ENCODE results near the gene GTF3C1. TPM values are rescaled to one million over a fixed set of nuclear protein-coding genes. Genes with fewer than 3 reads are reported as not detected.

GTF3C1 gene
- total RNA-seq, 2 donors from 2014 or later: 51.9 to 83.2 TPM

GRCh38 chr16:27547134-27547533 lies 2.6 kb downstream of the GTF3C1 start:
- H3K27ac ChIP-seq: no peak overlapping the region
- H3K4me1 ChIP-seq (ENCODE audit: control insufficient read depth in 1 of 2, low read depth in 2 of 2): peaks cover 21 to 27% of the 10 kb centered on the region in 2 donors
- peaks cover 31% of the 10 kb centered on the region for H3K36me3 ChIP-seq
- no peak overlapping the region for H3K4me3 ChIP-seq
- no peak for ATAC-seq (ENCODE audit: insufficient number of reproducible peaks, low FRiP score, low read depth)
- no peaks in the 10 kb centered on the region for H3K9me3 ChIP-seq
- no peaks in the 10 kb centered on the region for H3K27me3 ChIP-seq (replicated peaks; ENCODE audit: insufficient read depth)
- TF ChIP-seq, protein P1, sequence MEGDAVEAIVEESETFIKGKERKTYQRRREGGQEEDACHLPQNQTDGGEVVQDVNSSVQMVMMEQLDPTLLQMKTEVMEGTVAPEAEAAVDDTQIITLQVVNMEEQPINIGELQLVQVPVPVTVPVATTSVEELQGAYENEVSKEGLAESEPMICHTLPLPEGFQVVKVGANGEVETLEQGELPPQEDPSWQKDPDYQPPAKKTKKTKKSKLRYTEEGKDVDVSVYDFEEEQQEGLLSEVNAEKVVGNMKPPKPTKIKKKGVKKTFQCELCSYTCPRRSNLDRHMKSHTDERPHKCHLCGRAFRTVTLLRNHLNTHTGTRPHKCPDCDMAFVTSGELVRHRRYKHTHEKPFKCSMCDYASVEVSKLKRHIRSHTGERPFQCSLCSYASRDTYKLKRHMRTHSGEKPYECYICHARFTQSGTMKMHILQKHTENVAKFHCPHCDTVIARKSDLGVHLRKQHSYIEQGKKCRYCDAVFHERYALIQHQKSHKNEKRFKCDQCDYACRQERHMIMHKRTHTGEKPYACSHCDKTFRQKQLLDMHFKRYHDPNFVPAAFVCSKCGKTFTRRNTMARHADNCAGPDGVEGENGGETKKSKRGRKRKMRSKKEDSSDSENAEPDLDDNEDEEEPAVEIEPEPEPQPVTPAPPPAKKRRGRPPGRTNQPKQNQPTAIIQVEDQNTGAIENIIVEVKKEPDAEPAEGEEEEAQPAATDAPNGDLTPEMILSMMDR (IDR thresholded peaks at IDR 0.05): no peak
- no peak for DNase-seq (ENCODE audit: low spot score)

GRCh38 chr16:27544671-27545070 lies 5.0 kb downstream of the GTF3C1 start:
- no peaks in the 10 kb centered on the region for H3K27me3 ChIP-seq (replicated peaks; ENCODE audit: insufficient read depth)
- H3K27ac ChIP-seq: no peak overlapping the region

DNA sequence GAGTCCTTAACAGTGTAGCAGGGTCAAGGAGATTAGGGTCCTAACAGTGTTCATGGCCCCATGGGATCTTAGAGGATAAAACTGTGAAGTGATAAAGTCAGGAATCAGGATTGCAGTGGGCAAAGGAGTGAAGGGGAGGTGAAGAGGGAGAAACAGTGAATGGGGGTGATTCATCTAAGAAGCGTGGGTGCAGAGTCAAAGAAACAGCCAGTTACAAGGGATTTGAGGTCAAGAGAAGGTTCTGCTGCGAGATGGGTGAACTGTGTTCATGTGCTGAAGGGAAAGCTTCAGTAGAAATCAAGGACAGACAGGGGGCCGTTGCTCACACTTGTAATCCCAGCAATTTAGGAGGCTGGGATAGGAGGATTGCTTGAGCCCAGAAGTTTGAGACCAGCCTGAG lies 5.9 kb downstream of the GTF3C1 start:
- H3K27ac ChIP-seq: no peak overlapping the region
- H3K4me1 ChIP-seq (ENCODE audit: control insufficient read depth in 1 of 2, low read depth in 2 of 2): peaks cover 12 to 16% of the 10 kb centered on the region in 2 donors
- H3K4me3 ChIP-seq: no peak overlapping the region
- DNase-seq (ENCODE audit: low spot score): no peak
- peaks cover 55% of the 10 kb centered on the region for H3K36me3 ChIP-seq
- ATAC-seq (ENCODE audit: insufficient number of reproducible peaks, low FRiP score, low read depth): no peak
- H3K9me3 ChIP-seq: no peaks in the 10 kb centered on the region
- no peaks in the 10 kb centered on the region for H3K27me3 ChIP-seq (replicated peaks; ENCODE audit: insufficient read depth)
- TF ChIP-seq, protein P1 (IDR thresholded peaks at IDR 0.05): no peak

More at GRCh38 chr16:27544671-27545070, 5.0 kb downstream of the GTF3C1 start:
- Histone ChIP-seq H3K9me3 (no peaks in the 10 kb centered on the region), H3K36me3 (peaks cover 55% of the 10 kb centered on the region), H3K4me3 (no peak overlapping the region), H3K4me1 (ENCODE audit: control insufficient read depth in 1 of 2, low read depth in 2 of 2) (peaks cover 15 to 20% of the 10 kb centered on the region in 2 donors)
- ATAC-seq (ENCODE audit: insufficient number of reproducible peaks, low FRiP score, low read depth): no peak
- TF ChIP-seq, protein P1 (IDR thresholded peaks at IDR 0.05): no peak
- no peak for DNase-seq (ENCODE audit: low spot score)

- no peak overlapping the region for H3K27ac ChIP-seq
- no peak overlapping the region for H3K4me3 ChIP-seq
- ATAC-seq (ENCODE audit: insufficient number of reproducible peaks, low FRiP score, low read depth) (no peak), DNase-seq (ENCODE audit: low spot score) (no peak)
- H3K4me1 ChIP-seq (ENCODE audit: control insufficient read depth in 1 of 2, low read depth in 2 of 2): no peaks in the 10 kb centered on the region
- TF ChIP-seq, protein P1 (IDR thresholded peaks at IDR 0.05): no peak
- H3K36me3 ChIP-seq: peaks cover 73% of the 10 kb centered on the region
- H3K27me3 ChIP-seq (replicated peaks; ENCODE audit: insufficient read depth): no peaks in the 10 kb centered on the region
- H3K9me3 ChIP-seq: no peaks in the 10 kb centered on the region
Observed at GRCh38 chr16:27539636-27540035, 10.1 kb downstream of the GTF3C1 start.

GRCh38 chr16:27539120-27539519 lies 10.6 kb downstream of the GTF3C1 start:
- Histone ChIP-seq H3K4me3 (no peak overlapping the region), H3K9me3 (no peaks in the 10 kb centered on the region), H3K27ac (no peak overlapping the region), H3K4me1 (ENCODE audit: control insufficient read depth in 1 of 2, low read depth in 2 of 2) (no peaks in the 10 kb centered on the region), H3K36me3 (peaks cover 71% of the 10 kb centered on the region), H3K27me3 (replicated peaks; ENCODE audit: insufficient read depth) (no peaks in the 10 kb centered on the region)
- ATAC-seq (ENCODE audit: insufficient number of reproducible peaks, low FRiP score, low read depth) (no peak), DNase-seq (ENCODE audit: low spot score) (no peak)
- TF ChIP-seq, protein P1 (IDR thresholded peaks at IDR 0.05): no peak

Measured in thoracic aorta (tissue), 2 donors.